Fibroblast of lung (primary cell): Measurements from ENCODE around the gene CDK13. TPM values are rescaled to one million over a fixed set of nuclear protein-coding genes. Genes with fewer than 3 reads are reported as not detected.

Source experiments
- DNase-seq, 2 donors: peaks; one replicate each; pipeline versions ENCODE4 v3.0.0 to v3.0.0-alpha.2; 2010; ENCODE audit warnings: low read depth in 2 of 2
- H2AFZ ChIP-seq: 2 replicates; pipeline ENCODE4 v1.5.1; 2012; ENCODE audit warnings: low read length, control low read depth, inconsistent platforms
- H3K27ac ChIP-seq: 2 replicates; pipeline ENCODE4 v1.5.1; 2011; ENCODE audit warnings: low read length, control low read depth; ENCODE audit not compliant: insufficient read depth
- H3K27me3 ChIP-seq: 2 replicates; pipeline ENCODE4 v1.5.1; 2011; ENCODE audit warnings: mild to moderate bottlenecking, low read length; ENCODE audit not compliant: control insufficient read depth, insufficient read depth
- H3K36me3 ChIP-seq: 2 replicates; pipeline ENCODE4 v1.5.1; 2011; ENCODE audit warnings: low read length; ENCODE audit not compliant: control insufficient read depth, insufficient read depth
- H3K4me1 ChIP-seq: 2 replicates; pipeline ENCODE4 v1.5.1; 2011; ENCODE audit warnings: low read length; ENCODE audit not compliant: control insufficient read depth, insufficient read depth; ENCODE audit errors: extremely low read depth
- H3K4me2 ChIP-seq: 2 replicates; pipeline ENCODE4 v1.5.1; 2011; ENCODE audit warnings: low read length, control low read depth; ENCODE audit not compliant: insufficient read depth; ENCODE audit errors: extremely low read depth
- H3K4me3 ChIP-seq, 4 experiments: fragments of 200-600 bp in 1 of 4; sonication (generic) in 1 of 4; replicated peaks in 1 of 4; 2 replicates each; pipeline ENCODE4 v1.5.1; 2011 to 2016; ENCODE audit warnings: low read length in 4 of 4, low read depth in 3 of 4, mild to moderate bottlenecking in 3 of 4, control low read depth in 2 of 4, inconsistent platforms in 1 of 4, mixed read lengths in 1 of 4; ENCODE audit not compliant: insufficient read depth in 1 of 4; ENCODE audit errors: control extremely low read depth in 1 of 4
- H3K79me2 ChIP-seq: 2 replicates; pipeline ENCODE4 v1.5.1; 2012; ENCODE audit warnings: mild to moderate bottlenecking, low read length, inconsistent platforms; ENCODE audit not compliant: control insufficient read depth, insufficient read depth
- H3K9ac ChIP-seq: 2 replicates; pipeline ENCODE4 v1.5.1; 2011; ENCODE audit warnings: mild to moderate bottlenecking, low read length, control low read depth; ENCODE audit not compliant: insufficient read depth
- H3K9me3 ChIP-seq: 2 replicates; pipeline ENCODE4 v1.5.1; 2012; ENCODE audit warnings: low read depth, low read length; ENCODE audit not compliant: control insufficient read depth, insufficient read depth
- H4K20me1 ChIP-seq: 2 replicates; pipeline ENCODE4 v1.5.1; 2011; ENCODE audit warnings: low read length; ENCODE audit not compliant: control insufficient read depth, insufficient read depth; ENCODE audit errors: extremely low read depth
- CTCF ChIP-seq, 2 donors: IDR thresholded peaks in 1 of 2; conservative IDR thresholded peaks in 1 of 2; 1 replicate in 1 of 2; 2 replicates in 1 of 2; pipeline ENCODE4 v1.5.1; 2011 to 2012; ENCODE audit warnings: low read length in 2 of 2, control low read depth in 1 of 2, inconsistent platforms in 1 of 2, low read depth in 1 of 2, mild to moderate bottlenecking in 1 of 2
- EZH2 ChIP-seq: IDR thresholded peaks from 2 replicates; pipeline ENCODE4 v1.5.1; 2012; ENCODE audit warnings: low read length, control low read depth, mild to moderate bottlenecking; ENCODE audit errors: missing control alignments
- polyA plus RNA-seq, 2 donors: library from polyadenylated mRNA; depleted of rRNA in 1 of 2; stranded (reverse) in 1 of 2; unstranded in 1 of 2; fragments of >200 nt; gene quantifications; 2 replicates each; pipeline ENCODE4 v1.2.1, GENCODE V29; 2011 to 2012; ENCODE audit warnings: missing spikeins in 1 of 2
- total RNA-seq: library from RNA; depleted of rRNA; stranded (reverse); fragments of >200 nt; gene quantifications from 2 replicates; pipeline ENCODE4 v1.2.1, GENCODE V29; 2014

The CDK13 gene
- total and polyA plus RNA-seq, 2 donors (not counting 1 experiment from before 2014, with no cell fraction given) = 35.3 to 76.8 TPM

- Histone ChIP-seq H3K4me3 (no peak overlapping the region), H3K27me3 (no peaks in the 10 kb centered on the region), H4K20me1 (no peaks in the 10 kb centered on the region), H3K4me1 (no peaks in the 10 kb centered on the region), H3K27ac (no peak overlapping the region), H3K36me3 (no peaks in the 10 kb centered on the region), H3K79me2 (no peaks in the 10 kb centered on the region), H3K9me3 (no peaks in the 10 kb centered on the region), H3K9ac (no peak overlapping the region), H3K4me2 (no peak overlapping the region), H2AFZ (no peak overlapping the region)
- no peak for DNase-seq
- TF ChIP-seq CTCF (conservative IDR thresholded peaks at IDR 0.05 in 1 of 2, IDR thresholded peaks at IDR 0.05 in 1 of 2; ENCODE audit: low read depth in 1 of 2, low read length in 2 of 2) (peak in 1 of 2 donors; percentile 17), EZH2 (no peak)
These were observed 97.6 kb downstream of the CDK13 start for GRCh38 chr7:40047661-40048060.

GRCh38 chr7:40057292-40057691 lies 107.2 kb downstream of the CDK13 start:
- H3K36me3 ChIP-seq = no peaks in the 10 kb centered on the region
- H2AFZ ChIP-seq = no peak overlapping the region
- H3K4me2 ChIP-seq = no peak overlapping the region
- H4K20me1 ChIP-seq = no peaks in the 10 kb centered on the region
- peak; percentile 17 to 63 for DNase-seq
- TF ChIP-seq EZH2 = no peak
- TF ChIP-seq CTCF (conservative IDR thresholded peaks at IDR 0.05 in 1 of 2, IDR thresholded peaks at IDR 0.05 in 1 of 2; ENCODE audit: low read depth in 1 of 2, low read length in 2 of 2) = no peak
- no peak overlapping the region for H3K9ac ChIP-seq
- H3K79me2 ChIP-seq = no peaks in the 10 kb centered on the region
- no peaks in the 10 kb centered on the region for H3K9me3 ChIP-seq
- no peak overlapping the region for H3K27ac ChIP-seq
- H3K4me1 ChIP-seq = no peaks in the 10 kb centered on the region
- H3K4me3 ChIP-seq = no peak overlapping the region
- no peaks in the 10 kb centered on the region for H3K27me3 ChIP-seq

- no peak overlapping the region for H3K4me2 ChIP-seq
- no peak for DNase-seq
- no peak overlapping the region for H3K4me3 ChIP-seq
- no peak overlapping the region for H3K9ac ChIP-seq
- H3K79me2 ChIP-seq = no peaks in the 10 kb centered on the region
- no peaks in the 10 kb centered on the region for H4K20me1 ChIP-seq
- H3K36me3 ChIP-seq = no peaks in the 10 kb centered on the region
- TF ChIP-seq CTCF (conservative IDR thresholded peaks at IDR 0.05 in 1 of 2, IDR thresholded peaks at IDR 0.05 in 1 of 2; ENCODE audit: low read depth in 1 of 2, low read length in 2 of 2) (no peak), EZH2 (no peak)
- H3K9me3 ChIP-seq = no peaks in the 10 kb centered on the region
- H3K27me3 ChIP-seq = no peaks in the 10 kb centered on the region
- H3K27ac ChIP-seq = no peak overlapping the region
- no peaks in the 10 kb centered on the region for H3K4me1 ChIP-seq
- H2AFZ ChIP-seq = no peak overlapping the region
These were observed 108.0 kb downstream of the CDK13 start for GRCh38 chr7:40058026-40058425.
